Measurements from ENCODE around the gene AP2B1. TPM values are rescaled to one million over a fixed set of nuclear protein-coding genes. Genes with fewer than 3 reads are reported as not detected.

Gene AP2B1
- total and polyA plus RNA-seq, 9 of the 15 experiments (the other 6 are each of a cell fraction or from before 2014, with no cell fraction given) = 60.1 to 287 (median 105) TPM

DNA sequence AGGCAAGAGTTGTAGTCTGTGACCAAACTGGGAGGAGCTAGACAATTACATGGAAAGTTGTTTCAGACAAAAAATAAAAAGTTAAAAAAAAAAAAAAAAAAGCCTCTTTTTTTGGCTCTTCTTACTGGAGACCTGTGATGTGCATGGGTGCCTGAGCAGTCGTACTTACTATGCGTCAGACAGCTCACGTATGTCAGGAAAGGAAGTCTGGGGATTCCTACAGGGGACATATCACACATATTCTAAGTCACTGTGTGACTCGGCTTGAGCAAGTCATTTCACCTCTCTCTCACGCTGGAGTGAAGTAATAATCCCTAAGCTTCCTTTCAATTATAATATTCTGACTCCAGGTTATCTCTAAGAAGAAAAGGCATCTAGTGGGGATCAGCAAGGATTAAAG, 32.5 kb upstream of the AP2B1 start:
- ChIA-PET CTCF (ENCODE audit: low intra/inter-chr PET ratio) (interaction anchor here (1.9 kb wide), 1 partner anchor 193 kb away, joined by 16 read pairs; no protein-coding TSS in a partner anchor), POLR2A (interaction anchor here (0.8 to 3.8 kb wide), 3 partner anchors 11 to 248 kb away, joined by 3 to 14 read pairs (median 3); no protein-coding TSS in a partner anchor)
- no peak for ATAC-seq
- WGBS (ENCODE audit: insufficient coverage, low coverage, missing lambda C conversion rate) = 59% methylated on average over 5 of the region's 5 CpGs
- H3K9me3 ChIP-seq (replicated peaks; ENCODE audit: control insufficient read depth, insufficient read depth, low read depth, low read length) = no peaks in the 10 kb centered on the region
- H3K36me3 ChIP-seq (ENCODE audit: control insufficient read depth, insufficient read depth, low read length) = no peaks in the 10 kb centered on the region; the same call in 1 of the 3 replicates
- peaks cover 4% of the 10 kb centered on the region; the same call in 1 of the 3 replicates for H3K79me2 ChIP-seq (ENCODE audit: control insufficient read depth, insufficient read depth, low read length)
- H3K9me1 ChIP-seq (ENCODE audit: control insufficient read depth, insufficient read depth, low read length) = no peaks in the 10 kb centered on the region
- FAIRE-seq = no peak
- TF ChIP-seq ZNF76 (CRISPR knock-in tag; IDR thresholded peaks at IDR 0.05; ENCODE audit: borderline replicate concordance) (no peak), PCBP2 (IDR thresholded peaks at IDR 0.05; ENCODE audit: low read depth, low read length, poor library complexity, severe bottlenecking) (no peak), CBFA2T3 (IDR thresholded peaks at IDR 0.05) (no peak), ZNF431 (CRISPR knock-in tag; IDR thresholded peaks at IDR 0.05) (no peak), KDM5B (IDR thresholded peaks at IDR 0.05; ENCODE audit: insufficient replicate concordance, low read depth, low read length) (no peak), GATA2 (CRISPR knock-in tag; IDR thresholded peaks at IDR 0.05) (no peak), SP2 (IDR thresholded peaks at IDR 0.05; ENCODE audit: extremely low read depth, low read depth, low read length, poor library complexity, severe bottlenecking) (no peak), ZNF143 (CRISPR knock-in tag; IDR thresholded peaks at IDR 0.05) (no peak), TCFL5 (CRISPR knock-in tag; conservative IDR thresholded peaks at IDR 0.05) (no peak), ATF1 (CRISPR knock-in tag; IDR thresholded peaks at IDR 0.05) (no peak), ATF1 (tag; IDR thresholded peaks at IDR 0.05) (no peak)
- TF ChIP-seq, protein P1, sequence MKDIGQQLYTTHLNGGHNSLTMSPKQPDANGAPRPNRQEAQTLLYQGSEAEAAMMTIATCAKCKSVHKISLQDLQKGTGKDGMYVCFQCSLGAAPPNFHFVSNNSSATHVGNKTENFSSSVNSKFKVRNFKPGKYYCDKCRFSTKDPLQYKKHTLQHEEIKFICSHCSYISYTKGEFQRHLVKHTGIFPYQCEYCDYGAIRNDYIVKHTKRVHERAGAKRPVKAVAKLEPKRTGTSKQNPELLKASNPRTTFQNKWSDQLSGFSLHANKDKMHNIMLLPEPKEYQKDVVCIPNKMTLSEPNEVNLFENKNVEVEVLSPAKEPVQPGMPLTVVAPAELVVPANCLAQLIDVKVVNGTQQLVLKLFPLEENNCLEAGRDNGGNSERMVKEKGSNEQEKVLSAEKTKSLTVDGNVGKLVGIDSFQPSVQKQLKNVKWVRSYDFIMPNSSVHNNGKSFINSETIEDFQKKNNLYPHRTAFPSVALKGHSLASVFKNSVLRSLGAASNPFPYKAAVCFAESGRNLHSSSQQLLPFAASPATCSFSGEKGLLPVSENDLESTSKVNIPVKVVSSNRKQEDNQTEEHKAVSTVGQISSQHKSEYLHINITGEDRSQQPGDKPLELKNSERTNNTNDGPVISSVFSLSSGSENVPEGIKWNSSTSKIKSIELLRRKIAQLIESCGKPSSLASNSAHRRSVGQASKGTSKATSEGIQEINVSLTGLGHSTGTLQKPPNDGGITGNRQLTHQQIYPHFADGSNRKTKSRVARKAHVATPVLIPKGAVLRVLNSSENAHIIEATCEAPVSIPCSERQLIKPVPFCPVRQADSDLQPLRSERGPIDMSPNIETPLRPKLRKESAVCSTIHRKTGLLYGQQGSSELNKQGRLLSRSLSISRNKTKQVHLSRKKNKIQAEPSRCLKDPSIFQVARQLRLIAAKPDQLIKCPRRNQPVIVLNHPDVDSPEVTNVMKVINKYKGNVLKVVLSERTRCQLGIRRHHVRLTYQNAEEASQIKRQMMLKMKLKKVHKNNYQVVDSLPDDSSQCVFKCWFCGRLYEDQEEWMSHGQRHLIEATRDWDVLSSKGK (CRISPR knock-in tag; IDR thresholded peaks at IDR 0.05) = no peak
- TF ChIP-seq, protein P2, sequence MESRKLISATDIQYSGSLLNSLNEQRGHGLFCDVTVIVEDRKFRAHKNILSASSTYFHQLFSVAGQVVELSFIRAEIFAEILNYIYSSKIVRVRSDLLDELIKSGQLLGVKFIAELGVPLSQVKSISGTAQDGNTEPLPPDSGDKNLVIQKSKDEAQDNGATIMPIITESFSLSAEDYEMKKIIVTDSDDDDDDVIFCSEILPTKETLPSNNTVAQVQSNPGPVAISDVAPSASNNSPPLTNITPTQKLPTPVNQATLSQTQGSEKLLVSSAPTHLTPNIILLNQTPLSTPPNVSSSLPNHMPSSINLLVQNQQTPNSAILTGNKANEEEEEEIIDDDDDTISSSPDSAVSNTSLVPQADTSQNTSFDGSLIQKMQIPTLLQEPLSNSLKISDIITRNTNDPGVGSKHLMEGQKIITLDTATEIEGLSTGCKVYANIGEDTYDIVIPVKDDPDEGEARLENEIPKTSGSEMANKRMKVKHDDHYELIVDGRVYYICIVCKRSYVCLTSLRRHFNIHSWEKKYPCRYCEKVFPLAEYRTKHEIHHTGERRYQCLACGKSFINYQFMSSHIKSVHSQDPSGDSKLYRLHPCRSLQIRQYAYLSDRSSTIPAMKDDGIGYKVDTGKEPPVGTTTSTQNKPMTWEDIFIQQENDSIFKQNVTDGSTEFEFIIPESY (CRISPR knock-in tag; IDR thresholded peaks at IDR 0.05) = no peak
- TF ChIP-seq, protein P3, sequence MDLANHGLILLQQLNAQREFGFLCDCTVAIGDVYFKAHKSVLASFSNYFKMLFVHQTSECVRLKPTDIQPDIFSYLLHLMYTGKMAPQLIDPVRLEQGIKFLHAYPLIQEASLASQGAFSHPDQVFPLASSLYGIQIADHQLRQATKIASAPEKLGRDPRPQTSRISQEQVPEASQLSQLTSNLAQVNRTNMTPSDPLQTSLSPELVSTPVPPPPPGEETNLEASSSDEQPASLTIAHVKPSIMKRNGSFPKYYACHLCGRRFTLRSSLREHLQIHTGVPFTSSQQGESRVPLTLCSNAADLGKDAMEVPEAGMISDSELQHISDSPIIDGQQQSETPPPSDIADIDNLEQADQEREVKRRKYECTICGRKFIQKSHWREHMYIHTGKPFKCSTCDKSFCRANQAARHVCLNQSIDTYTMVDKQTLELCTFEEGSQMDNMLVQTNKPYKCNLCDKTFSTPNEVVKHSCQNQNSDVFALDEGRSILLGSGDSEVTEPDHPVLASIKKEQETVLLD (IDR thresholded peaks at IDR 0.05) = no peak
- no peaks in the 10 kb centered on the region for H4K20me1 ChIP-seq (replicated peaks; ENCODE audit: control insufficient read depth, insufficient read depth, low read length)
- intact Hi-C loops (cut with micrococcal nuclease) = loop anchor here (5.0 kb wide), 1 partner anchor 178 kb away; the partner anchor contains the start of gene RASL10B
- DNase-seq (ENCODE audit: extremely low read depth in 1 of 4, low spot score in 3 of 4) = no peak
- H3K27me3 ChIP-seq (ENCODE audit: control insufficient read depth in 2 of 2, insufficient read depth in 2 of 2, low read length in 2 of 2) = no peaks in the 10 kb centered on the region
- peaks cover 0 to 18% of the 10 kb centered on the region in 2 experiments; a peak in 2 of 5 replicates for H3K4me1 ChIP-seq (replicated peaks in 1 of 2; ENCODE audit: control insufficient read depth in 2 of 2, insufficient read depth in 2 of 2, low read length in 2 of 2)
- H3K4me2 ChIP-seq (ENCODE audit: insufficient read depth, low read length) = no peak overlapping the region
- H3K9ac ChIP-seq (ENCODE audit: insufficient read depth in 1 of 2, low read depth in 2 of 2, low read length in 2 of 2) = no peak overlapping the region
- no peak overlapping the region for H3K27ac ChIP-seq (ENCODE audit: extremely low read depth, low read depth, low read length)
- H3K4me3 ChIP-seq = no peak overlapping the region
- in situ Hi-C loops (cut with MboI) = loop anchor here (5.0 kb wide), 1 partner anchor 193 kb away; no protein-coding TSS in a partner anchor
- BruUV-seq (replicated peaks) = no TSS peak
- no peak overlapping the region for H2AFZ ChIP-seq (ENCODE audit: low read depth, low read length)

All from K562 (cell line).